IPS-18c (cell line): Measurements from ENCODE around the gene MYCN.
A peak's percentile ranks its signal among the peaks of the same experiment; 100 is the strongest.
"Not testable (repeated sequence)": the region's sequence is repeated elsewhere in the genome, so short reads cannot be mapped to it uniquely, and the experiment has no call there.

Experiments used
- H3K4me3 ChIP-seq: 2 replicates; pipeline ENCODE4 v1.7.0; 2013; ENCODE audit warnings: low read depth, mild to moderate bottlenecking, low read length, moderate library complexity; ENCODE audit not compliant: insufficient read depth
- H3K9me3 ChIP-seq: one replicate; pipeline ENCODE4 v1.6.1; 2013; ENCODE audit warnings: mild to moderate bottlenecking, low read length, moderate library complexity; ENCODE audit not compliant: control insufficient read depth, insufficient read depth

The MYCN gene

GRCh38 chr2:15939854-15940660 is at the start of gene MYCN:
Gene MYCN (plus strand): TSS chr2:15940550. CDS start chr2:15942065, 1,515 bp downstream.
- H3K9me3 ChIP-seq = peaks cover 4% of the 10 kb centered on the region
- H3K4me3 ChIP-seq = peak within 1 kb of the TSS; percentile 91

- H3K9me3 ChIP-seq = no peaks in the 10 kb centered on the region
- H3K4me3 ChIP-seq = no peak overlapping the region
These were observed 49.1 kb upstream of the MYCN start for GRCh38 chr2:15890936-15891905.

GRCh38 chr2:15892151-15892880 is 48.0 kb upstream of the MYCN start:
- H3K4me3 ChIP-seq = no peak overlapping the region
- no peaks in the 10 kb centered on the region for H3K9me3 ChIP-seq

- no peaks in the 10 kb centered on the region for H3K9me3 ChIP-seq
- no peak overlapping the region for H3K4me3 ChIP-seq
These were observed 47.3 kb upstream of the MYCN start for GRCh38 chr2:15893085-15893484.

- H3K9me3 ChIP-seq = no peaks in the 10 kb centered on the region
- H3K4me3 ChIP-seq = no peak overlapping the region
These were observed 46.5 kb upstream of the MYCN start for GRCh38 chr2:15893689-15894480.

GRCh38 chr2:15894481-15895144 is 45.7 kb upstream of the MYCN start:
- no peak overlapping the region for H3K4me3 ChIP-seq

GRCh38 chr2:15895615-15896469 is 44.5 kb upstream of the MYCN start:
- Histone ChIP-seq H3K9me3 (no peaks in the 10 kb centered on the region), H3K4me3 (no peak overlapping the region)

More at GRCh38 chr2:15894481-15895144, 45.7 kb upstream of the MYCN start:
- H3K9me3 ChIP-seq = no peaks in the 10 kb centered on the region

GRCh38 chr2:15896859-15897258 is 43.5 kb upstream of the MYCN start:
- H3K9me3 ChIP-seq = no peaks in the 10 kb centered on the region
- H3K4me3 ChIP-seq = no peak overlapping the region

GRCh38 chr2:15897431-15898098 is 42.8 kb upstream of the MYCN start:
- Histone ChIP-seq H3K4me3 (no peak overlapping the region), H3K9me3 (no peaks in the 10 kb centered on the region)

- Histone ChIP-seq H3K9me3 (no peaks in the 10 kb centered on the region), H3K4me3 (no peak overlapping the region)
These were observed 41.1 kb upstream of the MYCN start for GRCh38 chr2:15899327-15899612.

- Histone ChIP-seq H3K9me3 (no peaks in the 10 kb centered on the region), H3K4me3 (no peak overlapping the region)
These were observed 40.4 kb upstream of the MYCN start for GRCh38 chr2:15899751-15900493.

GRCh38 chr2:15901095-15901807 is 39.1 kb upstream of the MYCN start:
- Histone ChIP-seq H3K4me3 (no peak overlapping the region), H3K9me3 (no peaks in the 10 kb centered on the region)

- no peaks in the 10 kb centered on the region for H3K9me3 ChIP-seq
- H3K4me3 ChIP-seq = no peak overlapping the region
These were observed 38.6 kb upstream of the MYCN start for GRCh38 chr2:15901808-15902130.

- H3K9me3 ChIP-seq, H3K4me3 ChIP-seq: not testable (repeated sequence)
These were observed 36.4 kb upstream of the MYCN start for GRCh38 chr2:15903910-15904309.
